Keratinocyte (primary cell): ENCODE data around the gene CSK.

Experiments
- CTCF ChIP-seq, 3 experiments: IDR thresholded peaks in 1 of 3; conservative IDR thresholded peaks in 1 of 3; optimal IDR thresholded peaks in 1 of 3; 2 replicates in 2 of 3; 3 replicates in 1 of 3; pipeline versions ENCODE3 to v1.5.1; 2011; ENCODE audit warnings: low read length in 3 of 3, mild to moderate bottlenecking in 3 of 3, moderate library complexity in 2 of 3, control low read depth in 1 of 3, inconsistent platforms in 1 of 3; ENCODE audit not compliant: insufficient read depth in 2 of 3; ENCODE audit errors: extremely low read depth in 1 of 3
- EZH2 ChIP-seq: IDR thresholded peaks from one replicate; pipeline ENCODE4 v1.6.1; 2012; ENCODE audit warnings: inconsistent platforms, mild to moderate bottlenecking, low read length, moderate library complexity

- TF ChIP-seq CTCF (optimal IDR thresholded peaks at IDR 0.05 in 1 of 3, IDR thresholded peaks at IDR 0.05 in 1 of 3, conservative IDR thresholded peaks at IDR 0.05 in 1 of 3; ENCODE audit: extremely low read depth in 1 of 3, insufficient read depth in 2 of 3, low read length in 3 of 3) = no peak
- no peak for TF ChIP-seq EZH2
These were observed 1.1 kb upstream of the CSK start for GRCh38 chr15:74780523-74781430.
